ENCODE results near the gene RBM26. TPM values are rescaled to one million over a fixed set of nuclear protein-coding genes. Genes with fewer than 3 reads are reported as not detected.

RBM26 gene
- total RNA-seq, 2 experiments from 2014 or later = 50.6 to 52.0 TPM

GRCh38 chr13:79317856-79318255 is 88.2 kb downstream of the RBM26 start:
- POLR2A ChIA-PET = no interaction called here
- Mint-ChIP-seq H3K9me3 (ENCODE audit: insufficient read depth) (no peaks in the 10 kb centered on the region), H3K36me3 (ENCODE audit: low read depth) (peaks cover 34% of the 10 kb centered on the region), H3K27ac (no peak overlapping the region), H3K4me3 (no peak overlapping the region), H3K4me1 (ENCODE audit: low read depth) (no peaks in the 10 kb centered on the region), H3K27me3 (ENCODE audit: low read depth) (no peaks in the 10 kb centered on the region)
- DNase-seq (no peak), ATAC-seq (no peak)
- CTCF ChIA-PET = interaction anchor here (0.6 kb wide), 1 partner anchor 362 kb away, joined by 3 read pairs; no protein-coding TSS in a partner anchor

- Mint-ChIP-seq H3K4me1 (ENCODE audit: low read depth) (no peaks in the 10 kb centered on the region), H3K36me3 (ENCODE audit: low read depth) (peaks cover 22% of the 10 kb centered on the region), H3K27me3 (ENCODE audit: low read depth) (no peaks in the 10 kb centered on the region), H3K9me3 (ENCODE audit: insufficient read depth) (no peaks in the 10 kb centered on the region), H3K4me3 (no peak overlapping the region), H3K27ac (no peak overlapping the region)
- CTCF ChIA-PET = no interaction called here
- DNase-seq = no peak
- ATAC-seq = no peak
- POLR2A ChIA-PET = no interaction called here
These were observed 91.4 kb downstream of the RBM26 start for GRCh38 chr13:79314652-79315051.

- POLR2A ChIA-PET = no interaction called here
- no peak for DNase-seq
- CTCF ChIA-PET = interaction anchor here (0.8 kb wide), 2 partner anchors 79 to 256 kb away, joined by 3 read pairs; no protein-coding TSS in a partner anchor
These were observed 93.7 kb downstream of the RBM26 start for GRCh38 chr13:79312340-79312855.

GRCh38 chr13:79311386-79311785 is 94.7 kb downstream of the RBM26 start:
- POLR2A ChIA-PET = no interaction called here
- ATAC-seq = no peak
- H3K27ac Mint-ChIP-seq = no peak overlapping the region
- no peaks in the 10 kb centered on the region for H3K4me1 Mint-ChIP-seq (ENCODE audit: low read depth)
- H3K4me3 Mint-ChIP-seq = no peak overlapping the region
- CTCF ChIA-PET = no interaction called here
- peaks cover 14% of the 10 kb centered on the region for H3K36me3 Mint-ChIP-seq (ENCODE audit: low read depth)
- DNase-seq = no peak
- peaks cover 11% of the 10 kb centered on the region for H3K27me3 Mint-ChIP-seq (ENCODE audit: low read depth)
- no peaks in the 10 kb centered on the region for H3K9me3 Mint-ChIP-seq (ENCODE audit: insufficient read depth)

More at GRCh38 chr13:79312340-79312855, 93.7 kb downstream of the RBM26 start:
- Mint-ChIP-seq H3K27me3 (ENCODE audit: low read depth) (peaks cover 4% of the 10 kb centered on the region), H3K4me1 (ENCODE audit: low read depth) (no peaks in the 10 kb centered on the region), H3K4me3 (no peak overlapping the region), H3K27ac (no peak overlapping the region), H3K36me3 (ENCODE audit: low read depth) (peaks cover 14% of the 10 kb centered on the region), H3K9me3 (ENCODE audit: insufficient read depth) (no peaks in the 10 kb centered on the region)
- ATAC-seq = no peak

GRCh38 chr13:79309690-79310089 is 96.4 kb downstream of the RBM26 start:
- ATAC-seq (no peak), DNase-seq (no peak)
- Mint-ChIP-seq H3K4me3 (no peak overlapping the region), H3K27ac (no peak overlapping the region), H3K9me3 (ENCODE audit: insufficient read depth) (no peaks in the 10 kb centered on the region), H3K36me3 (ENCODE audit: low read depth) (peaks cover 8% of the 10 kb centered on the region), H3K4me1 (ENCODE audit: low read depth) (no peaks in the 10 kb centered on the region), H3K27me3 (ENCODE audit: low read depth) (peaks cover 23% of the 10 kb centered on the region)
- ChIA-PET POLR2A (no interaction called here), CTCF (no interaction called here)

GRCh38 chr13:79307866-79308298 is 98.2 kb downstream of the RBM26 start:
- ATAC-seq (no peak), DNase-seq (no peak)
- Mint-ChIP-seq H3K9me3 (ENCODE audit: insufficient read depth) (no peaks in the 10 kb centered on the region), H3K36me3 (ENCODE audit: low read depth) (peaks cover 3% of the 10 kb centered on the region), H3K4me3 (no peak overlapping the region), H3K27ac (no peak overlapping the region), H3K27me3 (ENCODE audit: low read depth) (peaks cover 24% of the 10 kb centered on the region), H3K4me1 (ENCODE audit: low read depth) (no peaks in the 10 kb centered on the region)
- CTCF ChIA-PET = interaction anchor here (0.9 kb wide), 1 partner anchor 84 kb away, joined by 3 read pairs; no protein-coding TSS in a partner anchor
- POLR2A ChIA-PET = no interaction called here

GRCh38 chr13:79307433-79307861 is 98.6 kb downstream of the RBM26 start:
- CTCF ChIA-PET = interaction anchor here (0.9 kb wide), 1 partner anchor 84 kb away, joined by 3 read pairs; no protein-coding TSS in a partner anchor
- H3K4me1 Mint-ChIP-seq (ENCODE audit: low read depth) = no peaks in the 10 kb centered on the region
- POLR2A ChIA-PET = no interaction called here
- no peak overlapping the region for H3K27ac Mint-ChIP-seq
- peaks cover 28% of the 10 kb centered on the region for H3K27me3 Mint-ChIP-seq (ENCODE audit: low read depth)
- H3K4me3 Mint-ChIP-seq = no peak overlapping the region
- ATAC-seq (no peak), DNase-seq (no peak)
- peaks cover 3% of the 10 kb centered on the region for H3K36me3 Mint-ChIP-seq (ENCODE audit: low read depth)
- H3K9me3 Mint-ChIP-seq (ENCODE audit: insufficient read depth) = no peaks in the 10 kb centered on the region

GRCh38 chr13:79306650-79307049 is 99.4 kb downstream of the RBM26 start:
- no peak for DNase-seq
- ChIA-PET POLR2A (no interaction called here), CTCF (no interaction called here)
- no peaks in the 10 kb centered on the region for H3K36me3 Mint-ChIP-seq (ENCODE audit: low read depth)
- no peak overlapping the region for H3K27ac Mint-ChIP-seq
- no peak overlapping the region for H3K4me3 Mint-ChIP-seq
- peaks cover 33% of the 10 kb centered on the region for H3K27me3 Mint-ChIP-seq (ENCODE audit: low read depth)
- no peak for ATAC-seq
- H3K9me3 Mint-ChIP-seq (ENCODE audit: insufficient read depth) = no peaks in the 10 kb centered on the region
- no peaks in the 10 kb centered on the region for H3K4me1 Mint-ChIP-seq (ENCODE audit: low read depth)

GRCh38 chr13:79297128-79297527 is 108.9 kb downstream of the RBM26 start:
- Mint-ChIP-seq H3K4me3 (no peak overlapping the region), H3K27me3 (ENCODE audit: low read depth) (peaks cover 18% of the 10 kb centered on the region), H3K27ac (no peak overlapping the region), H3K4me1 (ENCODE audit: low read depth) (no peaks in the 10 kb centered on the region), H3K36me3 (ENCODE audit: low read depth) (no peaks in the 10 kb centered on the region), H3K9me3 (ENCODE audit: insufficient read depth) (no peaks in the 10 kb centered on the region)
- ChIA-PET POLR2A (no interaction called here), CTCF (no interaction called here)
- ATAC-seq (no peak), DNase-seq (no peak)

GRCh38 chr13:79295906-79296706 is 109.9 kb downstream of the RBM26 start:
- ChIA-PET CTCF (no interaction called here), POLR2A (no interaction called here)
- DNase-seq (no peak), ATAC-seq (no peak)
- Mint-ChIP-seq H3K4me1 (ENCODE audit: low read depth) (no peaks in the 10 kb centered on the region), H3K36me3 (ENCODE audit: low read depth) (no peaks in the 10 kb centered on the region), H3K27me3 (ENCODE audit: low read depth) (peaks cover 11% of the 10 kb centered on the region), H3K27ac (no peak overlapping the region), H3K9me3 (ENCODE audit: insufficient read depth) (no peaks in the 10 kb centered on the region), H3K4me3 (no peak overlapping the region)

GRCh38 chr13:79290595-79291244 is 115.3 kb downstream of the RBM26 start:
- H3K36me3 Mint-ChIP-seq (ENCODE audit: low read depth) = no peaks in the 10 kb centered on the region
- CTCF ChIA-PET = no interaction called here
- DNase-seq (no peak), ATAC-seq (no peak)
- POLR2A ChIA-PET = no interaction called here
- H3K4me1 Mint-ChIP-seq (ENCODE audit: low read depth) = no peaks in the 10 kb centered on the region
- H3K9me3 Mint-ChIP-seq (ENCODE audit: insufficient read depth) = no peaks in the 10 kb centered on the region
- peaks cover 11% of the 10 kb centered on the region for H3K27me3 Mint-ChIP-seq (ENCODE audit: low read depth)
- no peak overlapping the region for H3K27ac Mint-ChIP-seq
- H3K4me3 Mint-ChIP-seq = no peak overlapping the region

GRCh38 chr13:79289571-79289970 is 116.5 kb downstream of the RBM26 start:
- Mint-ChIP-seq H3K27me3 (ENCODE audit: low read depth) (peaks cover 9% of the 10 kb centered on the region), H3K9me3 (ENCODE audit: insufficient read depth) (no peaks in the 10 kb centered on the region), H3K36me3 (ENCODE audit: low read depth) (no peaks in the 10 kb centered on the region), H3K27ac (no peak overlapping the region), H3K4me1 (ENCODE audit: low read depth) (no peaks in the 10 kb centered on the region), H3K4me3 (no peak overlapping the region)
- ATAC-seq (no peak), DNase-seq (no peak)
- ChIA-PET CTCF (no interaction called here), POLR2A (no interaction called here)
